ENCODE measurements around the gene HOOK2. TPM values are rescaled to one million over a fixed set of nuclear protein-coding genes. Genes with fewer than 3 reads are reported as not detected.

The HOOK2 gene
- total and polyA plus RNA-seq, 9 of the 15 experiments (the other 6 are each of a cell fraction or from before 2014, with no cell fraction given) = 1.3 to 17.2 (median 9.9) TPM

GRCh38 chr19:12785431-12786031, 10.2 kb upstream of the HOOK2 start (continued):
- TF ChIP-seq, protein P1, sequence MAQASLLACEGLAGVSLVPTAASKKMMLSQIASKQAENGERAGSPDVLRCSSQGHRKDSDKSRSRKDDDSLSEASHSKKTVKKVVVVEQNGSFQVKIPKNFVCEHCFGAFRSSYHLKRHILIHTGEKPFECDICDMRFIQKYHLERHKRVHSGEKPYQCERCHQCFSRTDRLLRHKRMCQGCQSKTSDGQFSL (CRISPR knock-in tag; IDR thresholded peaks at IDR 0.05) = peak; percentile 72; the same call in 1 of the 2 replicates
- TF ChIP-seq, protein P1 (tag; IDR thresholded peaks at IDR 0.05) = no peak
- TF ChIP-seq MAFF (IDR thresholded peaks at IDR 0.05; ENCODE audit: low read length) (no peak), SNAPC5 (CRISPR knock-in tag; IDR thresholded peaks at IDR 0.05) (no peak), STAT5A (IDR thresholded peaks at IDR 0.05; ENCODE audit: borderline replicate concordance, low read length) (no peak), SMC3 (conservative IDR thresholded peaks at IDR 0.05; ENCODE audit: insufficient read depth, low read depth, low read length) (no peak), PRMT5 (CRISPR knock-in tag; IDR thresholded peaks at IDR 0.05) (no peak), GATAD2B (IDR thresholded peaks at IDR 0.05; ENCODE audit: borderline replicate concordance) (no peak), CREB5 (CRISPR knock-in tag; IDR thresholded peaks at IDR 0.05) (no peak), OTX1 (CRISPR knock-in tag; IDR thresholded peaks at IDR 0.05) (no peak), ZZZ3 (IDR thresholded peaks at IDR 0.05) (no peak), U2AF1 (optimal IDR thresholded peaks at IDR 0.05; ENCODE audit: low read depth, low read length) (no peak), HDGF (IDR thresholded peaks at IDR 0.05) (peak; percentile 41; the same call in 1 of the 2 replicates), CREBBP (IDR thresholded peaks at IDR 0.05; ENCODE audit: low read depth, low read length) (no peak), MAZ (CRISPR knock-in tag; conservative IDR thresholded peaks at IDR 0.05 in 1 of 2, IDR thresholded peaks at IDR 0.05 in 1 of 2) (peak in 1 of 2 experiments; percentile 45; a peak in 1 of 4 replicates), TEAD4 (IDR thresholded peaks at IDR 0.05; ENCODE audit: low read length) (no peak), TEAD4 (CRISPR knock-in tag; IDR thresholded peaks at IDR 0.05; ENCODE audit: borderline replicate concordance) (no peak), SP1 (CRISPR knock-in tag; IDR thresholded peaks at IDR 0.05) (no peak), EHMT2 (IDR thresholded peaks at IDR 0.05) (no peak), ETV1 (tag; conservative IDR thresholded peaks at IDR 0.05; ENCODE audit: low read depth) (no peak)
